ENCODE results near the gene HLA-B. TPM values are rescaled to one million over a fixed set of nuclear protein-coding genes. Genes with fewer than 3 reads are reported as not detected.

The HLA-B gene
- total RNA-seq, 1 experiment from 2014 or later, result 68.6 TPM

- no peak overlapping the region for H2BK12ac ChIP-seq (ENCODE audit: insufficient read length, low read depth, low read length)
- H2BK5ac ChIP-seq (ENCODE audit: insufficient read length, low read length), result no peak overlapping the region
- H3K9ac ChIP-seq (ENCODE audit: extremely low read depth, insufficient read length, low read length), result no peak overlapping the region
- TF ChIP-seq, protein P1, sequence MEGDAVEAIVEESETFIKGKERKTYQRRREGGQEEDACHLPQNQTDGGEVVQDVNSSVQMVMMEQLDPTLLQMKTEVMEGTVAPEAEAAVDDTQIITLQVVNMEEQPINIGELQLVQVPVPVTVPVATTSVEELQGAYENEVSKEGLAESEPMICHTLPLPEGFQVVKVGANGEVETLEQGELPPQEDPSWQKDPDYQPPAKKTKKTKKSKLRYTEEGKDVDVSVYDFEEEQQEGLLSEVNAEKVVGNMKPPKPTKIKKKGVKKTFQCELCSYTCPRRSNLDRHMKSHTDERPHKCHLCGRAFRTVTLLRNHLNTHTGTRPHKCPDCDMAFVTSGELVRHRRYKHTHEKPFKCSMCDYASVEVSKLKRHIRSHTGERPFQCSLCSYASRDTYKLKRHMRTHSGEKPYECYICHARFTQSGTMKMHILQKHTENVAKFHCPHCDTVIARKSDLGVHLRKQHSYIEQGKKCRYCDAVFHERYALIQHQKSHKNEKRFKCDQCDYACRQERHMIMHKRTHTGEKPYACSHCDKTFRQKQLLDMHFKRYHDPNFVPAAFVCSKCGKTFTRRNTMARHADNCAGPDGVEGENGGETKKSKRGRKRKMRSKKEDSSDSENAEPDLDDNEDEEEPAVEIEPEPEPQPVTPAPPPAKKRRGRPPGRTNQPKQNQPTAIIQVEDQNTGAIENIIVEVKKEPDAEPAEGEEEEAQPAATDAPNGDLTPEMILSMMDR (conservative IDR thresholded peaks at IDR 0.05), result no peak
- no peak overlapping the region for H2BK15ac ChIP-seq (ENCODE audit: low read depth, low read length)
- H3K79me1 ChIP-seq (ENCODE audit: insufficient read depth, low read depth, low read length, poor library complexity, severe bottlenecking), result no peaks in the 10 kb centered on the region
- Mint-ChIP-seq H3K27me3 (ENCODE audit: low read depth) (peaks cover 31% of the 10 kb centered on the region), H3K4me3 (no peak overlapping the region), H3K27ac (no peak overlapping the region), H3K36me3 (ENCODE audit: insufficient read depth in 1 of 3, low read depth in 3 of 3) (no peaks in the 10 kb centered on the region), H3K4me1 (no peaks in the 10 kb centered on the region), H3K9me3 (no peaks in the 10 kb centered on the region; a peak in 1 of 5 replicates)
- no peaks in the 10 kb centered on the region for H3K79me2 ChIP-seq (ENCODE audit: insufficient read depth, low read length)
- H4K5ac ChIP-seq (ENCODE audit: insufficient read length, low read depth, low read length), result no peak overlapping the region
- H3K9me3 ChIP-seq (ENCODE audit: control insufficient read depth, low read depth, low read length), result no peaks in the 10 kb centered on the region
- H4K20me1 ChIP-seq (ENCODE audit: control insufficient read depth, insufficient read depth, insufficient read length), result no peaks in the 10 kb centered on the region
- no peak overlapping the region for H3K4me2 ChIP-seq (ENCODE audit: insufficient read depth, insufficient read length, low read length)
- H3K18ac ChIP-seq (ENCODE audit: insufficient read length, low read depth, low read length), result no peak overlapping the region
- DNase-seq, result no peak
- no peak overlapping the region for H3K56ac ChIP-seq (ENCODE audit: insufficient read length, low read depth, low read length)
- no peak overlapping the region for H2AK5ac ChIP-seq (ENCODE audit: insufficient read length, low read length)
- H3K14ac ChIP-seq (ENCODE audit: insufficient read depth, low read length), result no peak overlapping the region
- WGBS (ENCODE audit: extremely low coverage, insufficient read length, low lambda C conversion rate), result no CpG with 5 or more reads among the region's 4 CpGs
- H2BK120ac ChIP-seq (ENCODE audit: low read depth, low read length, poor library complexity, severe bottlenecking), result no peak overlapping the region
- H2BK20ac ChIP-seq (ENCODE audit: low read depth, low read length, poor library complexity, severe bottlenecking), result no peak overlapping the region
- no peak overlapping the region for H3K27ac ChIP-seq (ENCODE audit: insufficient read length, low read depth, low read length)
- H4K91ac ChIP-seq (ENCODE audit: insufficient read length, low read depth, low read length), result no peak overlapping the region
- no peak overlapping the region for H2AFZ ChIP-seq (ENCODE audit: low read length)
- H3K4me1 ChIP-seq (ENCODE audit: insufficient read depth, low read length), result no peaks in the 10 kb centered on the region
- no peaks in the 10 kb centered on the region for H3K23me2 ChIP-seq (ENCODE audit: insufficient read length, low read depth, low read length, poor library complexity, severe bottlenecking)
- H4K8ac ChIP-seq (replicated peaks; ENCODE audit: insufficient read length, low read depth, low read length), result no peak overlapping the region
- H3K27me3 ChIP-seq (ENCODE audit: insufficient read depth, low read length), result no peaks in the 10 kb centered on the region; the same call in 1 of the 2 replicates
- no peak overlapping the region for H3K4ac ChIP-seq (ENCODE audit: low read depth, low read length)
- H3T11ph ChIP-seq (ENCODE audit: low read length), result no peak overlapping the region
- no peak overlapping the region for H3K23ac ChIP-seq (ENCODE audit: insufficient read length, low read depth, low read length)
These were observed 52.3 kb downstream of the HLA-B start for GRCh38 chr6:31304683-31305082.

Small RNA genes lying within 50 kb of the gene (microRNA-seq; reads per million reads assigned to microRNA genes)
- gene MIR6891 (ENCODE audit: borderline microRNAs expressed), result not detected

Other genes with a start within 250 kb of the HLA-B start
- not detected in 2 replicates for gene C6orf15, start 244.6 kb downstream of the HLA-B start, total RNA-seq (2021)
- gene PSORS1C1, start 242.4 kb downstream of the HLA-B start, total RNA-seq (2021), result 0.48 TPM in 2 replicates
- not detected in 2 replicates for gene CDSN, start 236.7 kb downstream of the HLA-B start, total RNA-seq (2021)
- gene PSORS1C2, start 218.1 kb downstream of the HLA-B start, total RNA-seq (2021), result 0.31 and 0.33 TPM in 2 replicates
- gene CCHCR1, start 199.4 kb downstream of the HLA-B start, total RNA-seq (2021), result 42.7 and 45.5 TPM in 2 replicates
- 15.0 and 16.5 TPM in 2 replicates for gene TCF19, start 198.6 kb downstream of the HLA-B start, total RNA-seq (2021)
- 2,134 TPM in 2 replicates for gene POU5F1, start 186.5 kb downstream of the HLA-B start, total RNA-seq (2021)
- 239 and 241 TPM in 2 replicates for gene HLA-C, start 85.1 kb downstream of the HLA-B start, total RNA-seq (2021)
- gene MICA, start 46.4 kb upstream of the HLA-B start, total RNA-seq (2021), result 8.5 and 8.8 TPM in 2 replicates
- 6.2 and 6.8 TPM in 2 replicates for gene MICB, start 141.0 kb upstream of the HLA-B start, total RNA-seq (2021)
- gene MCCD1, start 171.8 kb upstream of the HLA-B start, total RNA-seq (2021), result not detected in 2 replicates
- gene DDX39B, start 184.8 kb upstream of the HLA-B start, total RNA-seq (2021), result 800 and 813 TPM in 2 replicates
- gene ATP6V1G2, start 189.4 kb upstream of the HLA-B start, total RNA-seq (2021), result 3.6 and 3.8 TPM in 2 replicates
- 11.8 and 15.1 TPM in 2 replicates for gene NFKBIL1, start 190.4 kb upstream of the HLA-B start, total RNA-seq (2021)
- gene LTA, start 215.1 kb upstream of the HLA-B start, total RNA-seq (2021), result not detected in 2 replicates
- gene TNF, start 218.4 kb upstream of the HLA-B start, total RNA-seq (2021), result not detected in 2 replicates
- gene LTB, start 225.2 kb upstream of the HLA-B start, total RNA-seq (2021), result not detected in 2 replicates
- gene LST1, start 229.1 kb upstream of the HLA-B start, total RNA-seq (2021), result not detected in 2 replicates
- 0.55 and 0.64 TPM in 2 replicates for gene NCR3, start 235.8 kb upstream of the HLA-B start, total RNA-seq (2021)